Adrenal gland (tissue), 5 donors: Measurements from ENCODE around the gene GRIA4.

ENCODE experiments used
- POLR2A ChIP-seq, 2 donors: fragments of 450-650 bp; IDR thresholded peaks; one replicate each; pipeline ENCODE4 v1.6.1; 2017; ENCODE audit warnings: antibody characterized with exemption in 2 of 2, mild to moderate bottlenecking in 2 of 2, moderate library complexity in 1 of 2
- TF ChIP-seq, protein P1 (sequence below), 6 experiments: fragments of 450-650 bp in 4 of 6; fragments of 200-600 bp in 2 of 6; sonication (generic) in 1 of 6; IDR thresholded peaks; 1 replicate in 5 of 6; 2 replicates in 1 of 6; pipeline versions ENCODE4 v1.5.1 to v1.8.0; 2016 to 2021; ENCODE audit warnings: antibody characterized with exemption in 6 of 6, mild to moderate bottlenecking in 2 of 6, moderate library complexity in 1 of 6
- donor health status: DM: no; HTN: no; CAD: no.

DNA sequence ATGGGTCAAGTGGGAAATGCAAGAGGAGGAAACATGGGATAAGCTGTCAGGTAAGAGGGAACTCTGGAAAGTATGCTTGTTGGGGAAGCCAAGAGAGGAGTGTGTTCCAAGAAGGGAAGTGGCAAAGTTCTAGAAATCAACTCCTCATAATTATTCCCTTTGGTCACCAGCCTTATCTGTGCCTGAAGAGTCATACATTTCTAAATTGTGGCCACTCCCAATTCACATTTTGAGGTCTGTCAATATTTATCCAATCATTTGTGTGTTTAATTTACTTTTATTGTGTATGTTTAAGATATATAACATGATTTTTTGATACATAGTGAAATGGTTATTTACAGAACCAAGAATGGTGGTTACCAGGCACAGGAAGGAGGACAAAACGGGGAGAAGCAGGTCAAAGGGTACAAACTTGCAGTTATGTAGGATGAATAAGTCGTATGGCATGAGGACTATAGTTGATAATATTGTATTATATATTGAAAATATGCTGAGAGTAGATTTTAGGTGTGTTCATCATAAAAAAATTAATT, 131.7 kb downstream of the GRIA4 start:
- TF ChIP-seq, protein P1, sequence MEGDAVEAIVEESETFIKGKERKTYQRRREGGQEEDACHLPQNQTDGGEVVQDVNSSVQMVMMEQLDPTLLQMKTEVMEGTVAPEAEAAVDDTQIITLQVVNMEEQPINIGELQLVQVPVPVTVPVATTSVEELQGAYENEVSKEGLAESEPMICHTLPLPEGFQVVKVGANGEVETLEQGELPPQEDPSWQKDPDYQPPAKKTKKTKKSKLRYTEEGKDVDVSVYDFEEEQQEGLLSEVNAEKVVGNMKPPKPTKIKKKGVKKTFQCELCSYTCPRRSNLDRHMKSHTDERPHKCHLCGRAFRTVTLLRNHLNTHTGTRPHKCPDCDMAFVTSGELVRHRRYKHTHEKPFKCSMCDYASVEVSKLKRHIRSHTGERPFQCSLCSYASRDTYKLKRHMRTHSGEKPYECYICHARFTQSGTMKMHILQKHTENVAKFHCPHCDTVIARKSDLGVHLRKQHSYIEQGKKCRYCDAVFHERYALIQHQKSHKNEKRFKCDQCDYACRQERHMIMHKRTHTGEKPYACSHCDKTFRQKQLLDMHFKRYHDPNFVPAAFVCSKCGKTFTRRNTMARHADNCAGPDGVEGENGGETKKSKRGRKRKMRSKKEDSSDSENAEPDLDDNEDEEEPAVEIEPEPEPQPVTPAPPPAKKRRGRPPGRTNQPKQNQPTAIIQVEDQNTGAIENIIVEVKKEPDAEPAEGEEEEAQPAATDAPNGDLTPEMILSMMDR (IDR thresholded peaks at IDR 0.05), result no peak
- TF ChIP-seq POLR2A (IDR thresholded peaks at IDR 0.05), result no peak
